Right atrium auricular region (tissue), 2 donors: Measurements from ENCODE around the gene ATP8B4. TPM values are rescaled to one million over a fixed set of nuclear protein-coding genes. Genes with fewer than 3 reads are reported as not detected.
"Not testable (repeated sequence)": the region's sequence is repeated elsewhere in the genome, so short reads cannot be mapped to it uniquely, and the experiment has no call there.

Source experiments
- DNase-seq: peaks from one replicate; pipeline ENCODE4 v3.0.0-alpha.2; 2019; ENCODE audit warnings: low spot score
- H3K27ac ChIP-seq, 2 donors: fragments of 200-600 bp; sonication (generic); 1 replicate in 1 of 2; 2 replicates in 1 of 2; pipeline ENCODE4 v1.5.1; 2016 to 2019
- H3K27me3 ChIP-seq, 2 donors: fragments of 200-600 bp; sonication (generic); one replicate each; pipeline versions ENCODE4 v1.5.1 to v1.6.0; 2017 to 2019
- H3K36me3 ChIP-seq: fragments of 200-600 bp; sonication (generic); one replicate; pipeline ENCODE4 v1.5.1; 2016
- H3K4me1 ChIP-seq, 2 donors: fragments of 200-600 bp; sonication (generic); one replicate each; pipeline versions ENCODE4 v1.5.1 to v1.6.0; 2017 to 2019
- H3K4me3 ChIP-seq, 2 donors: fragments of 200-600 bp; sonication (generic); 1 replicate in 1 of 2; 2 replicates in 1 of 2; pipeline ENCODE4 v1.5.1; 2017 to 2019; ENCODE audit warnings: mild to moderate bottlenecking in 1 of 2, moderate library complexity in 1 of 2
- H3K9me3 ChIP-seq, 2 donors: fragments of 200-600 bp; sonication (generic); one replicate each; pipeline ENCODE4 v1.5.1; 2019
- total RNA-seq, 2 donors: library from RNA; depleted of rRNA; stranded (reverse); fragments of >200 nt; gene quantifications; one replicate each; pipeline ENCODE4 v1.1.0, GENCODE V29; 2016
- TF ChIP-seq, protein P1 (sequence below), 2 donors: fragments of 200-600 bp; sonication (generic); IDR thresholded peaks; one replicate each; pipeline ENCODE4 v1.5.1; 2019; ENCODE audit warnings: antibody characterized with exemption in 2 of 2

The ATP8B4 gene
- total RNA-seq, 2 donors from 2014 or later = 2.0 to 2.5 TPM

DNA sequence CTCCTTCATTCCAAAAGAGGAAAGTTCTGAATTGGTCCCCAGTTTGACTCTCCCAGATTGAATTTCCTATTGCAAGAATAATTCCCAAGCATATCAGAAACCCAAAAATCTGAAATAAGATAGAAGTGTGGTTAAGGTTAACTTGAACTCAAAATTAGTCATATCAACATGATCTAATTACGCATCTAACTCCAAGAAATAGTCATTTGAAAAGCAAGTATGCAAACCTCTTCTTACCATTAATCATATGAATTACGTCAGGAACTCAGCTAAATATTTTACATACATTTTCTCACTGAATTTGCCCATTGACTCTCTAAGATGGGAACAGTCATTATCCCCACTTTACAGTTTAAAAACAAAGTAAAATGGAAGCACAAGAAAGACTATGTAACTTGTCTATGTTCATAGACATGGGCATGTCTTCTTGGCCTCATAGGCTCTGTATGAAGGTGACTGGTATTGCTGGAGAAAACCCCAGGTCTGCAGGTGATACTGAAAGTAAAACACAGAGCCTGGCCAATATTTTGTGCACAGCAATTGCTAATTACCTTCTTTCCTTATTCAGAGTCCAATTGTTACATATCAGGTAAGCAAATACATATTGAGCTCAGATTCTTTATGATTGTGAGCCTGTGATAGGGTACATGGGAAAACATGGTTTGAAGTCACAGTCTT, 139.2 kb downstream of the ATP8B4 start:
- TF ChIP-seq, protein P1, sequence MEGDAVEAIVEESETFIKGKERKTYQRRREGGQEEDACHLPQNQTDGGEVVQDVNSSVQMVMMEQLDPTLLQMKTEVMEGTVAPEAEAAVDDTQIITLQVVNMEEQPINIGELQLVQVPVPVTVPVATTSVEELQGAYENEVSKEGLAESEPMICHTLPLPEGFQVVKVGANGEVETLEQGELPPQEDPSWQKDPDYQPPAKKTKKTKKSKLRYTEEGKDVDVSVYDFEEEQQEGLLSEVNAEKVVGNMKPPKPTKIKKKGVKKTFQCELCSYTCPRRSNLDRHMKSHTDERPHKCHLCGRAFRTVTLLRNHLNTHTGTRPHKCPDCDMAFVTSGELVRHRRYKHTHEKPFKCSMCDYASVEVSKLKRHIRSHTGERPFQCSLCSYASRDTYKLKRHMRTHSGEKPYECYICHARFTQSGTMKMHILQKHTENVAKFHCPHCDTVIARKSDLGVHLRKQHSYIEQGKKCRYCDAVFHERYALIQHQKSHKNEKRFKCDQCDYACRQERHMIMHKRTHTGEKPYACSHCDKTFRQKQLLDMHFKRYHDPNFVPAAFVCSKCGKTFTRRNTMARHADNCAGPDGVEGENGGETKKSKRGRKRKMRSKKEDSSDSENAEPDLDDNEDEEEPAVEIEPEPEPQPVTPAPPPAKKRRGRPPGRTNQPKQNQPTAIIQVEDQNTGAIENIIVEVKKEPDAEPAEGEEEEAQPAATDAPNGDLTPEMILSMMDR (IDR thresholded peaks at IDR 0.05) = no peak
- Histone ChIP-seq H3K4me3 (no peak overlapping the region), H3K27me3 (no peaks in the 10 kb centered on the region), H3K4me1 (no peaks in the 10 kb centered on the region), H3K27ac (no peak overlapping the region), H3K36me3 (no peaks in the 10 kb centered on the region), H3K9me3 (no peaks in the 10 kb centered on the region)
- no peak for DNase-seq

DNA sequence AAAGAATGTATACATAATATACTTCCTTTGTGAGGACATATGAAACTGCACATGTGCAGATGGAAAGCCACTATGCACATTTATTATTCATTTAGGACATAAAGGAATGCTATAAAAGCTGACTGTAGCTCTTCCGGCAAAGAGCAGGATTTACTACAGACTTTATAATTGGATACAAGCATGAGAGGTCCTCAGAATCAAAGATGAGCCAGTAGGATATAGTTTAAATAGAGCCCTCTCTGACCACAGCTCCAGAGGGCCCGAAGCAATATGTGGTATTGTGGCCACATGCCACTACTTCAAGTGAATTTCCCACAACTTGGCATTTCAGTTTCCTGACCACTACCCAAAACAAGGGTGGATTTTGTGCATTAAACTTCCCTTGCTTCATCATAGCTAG, 140.9 kb downstream of the ATP8B4 start:
- no peaks in the 10 kb centered on the region for H3K4me1 ChIP-seq
- no peak for DNase-seq
- H3K27me3 ChIP-seq = no peaks in the 10 kb centered on the region
- H3K9me3 ChIP-seq = no peaks in the 10 kb centered on the region
- no peaks in the 10 kb centered on the region for H3K36me3 ChIP-seq
- H3K27ac ChIP-seq = no peak overlapping the region
- TF ChIP-seq, protein P1 (IDR thresholded peaks at IDR 0.05) = no peak
- H3K4me3 ChIP-seq = no peak overlapping the region

DNA sequence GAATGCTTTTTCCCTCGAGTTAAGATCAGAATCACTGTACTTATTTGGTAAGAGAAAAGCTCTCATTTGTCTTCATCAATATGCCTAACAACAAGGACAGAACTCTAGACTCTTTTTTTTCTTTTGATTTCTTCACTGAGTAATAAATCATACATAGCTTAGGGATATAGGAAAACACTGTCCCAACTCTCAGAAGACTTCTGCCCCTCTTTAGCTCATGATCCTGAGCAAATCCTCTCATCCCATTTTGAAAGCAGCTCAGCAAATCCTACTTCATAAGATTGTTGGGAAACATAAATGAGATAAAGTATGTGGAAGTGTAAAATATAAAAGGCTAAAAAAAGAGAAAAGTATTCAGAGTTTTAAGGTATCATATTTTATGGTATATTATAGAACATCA, 141.7 kb downstream of the ATP8B4 start:
- Histone ChIP-seq H3K9me3 (no peaks in the 10 kb centered on the region), H3K4me1 (no peaks in the 10 kb centered on the region), H3K36me3 (no peaks in the 10 kb centered on the region), H3K27me3 (no peaks in the 10 kb centered on the region), H3K4me3 (no peak overlapping the region), H3K27ac (no peak overlapping the region)
- TF ChIP-seq, protein P1 (IDR thresholded peaks at IDR 0.05) = no peak
- no peak for DNase-seq

DNA sequence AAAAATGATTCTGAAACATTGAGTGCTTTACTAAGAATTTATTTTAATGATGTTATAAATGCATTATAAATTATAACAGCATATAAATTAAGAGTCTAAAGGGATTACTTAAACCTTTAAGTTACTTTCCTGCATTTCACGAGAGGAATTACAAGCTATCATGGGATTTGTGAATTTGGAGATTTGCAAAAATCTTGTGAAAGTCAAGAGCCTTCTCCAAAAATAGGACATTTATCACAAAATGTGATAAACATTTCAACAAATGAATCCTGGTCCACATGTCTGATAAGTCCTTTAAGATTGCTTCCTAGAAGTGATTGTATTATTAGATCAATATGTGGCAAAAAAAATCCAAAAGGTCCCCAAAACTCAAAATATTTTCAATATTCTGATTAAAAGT, 154.5 kb downstream of the ATP8B4 start:
- Histone ChIP-seq H3K4me3 (no peak overlapping the region), H3K27ac (no peak overlapping the region), H3K36me3 (no peaks in the 10 kb centered on the region), H3K4me1 (no peaks in the 10 kb centered on the region), H3K9me3 (peaks cover 0 to 16% of the 10 kb centered on the region in 2 donors), H3K27me3 (no peaks in the 10 kb centered on the region)
- TF ChIP-seq, protein P1 (IDR thresholded peaks at IDR 0.05) = no peak
- DNase-seq = no peak

DNA sequence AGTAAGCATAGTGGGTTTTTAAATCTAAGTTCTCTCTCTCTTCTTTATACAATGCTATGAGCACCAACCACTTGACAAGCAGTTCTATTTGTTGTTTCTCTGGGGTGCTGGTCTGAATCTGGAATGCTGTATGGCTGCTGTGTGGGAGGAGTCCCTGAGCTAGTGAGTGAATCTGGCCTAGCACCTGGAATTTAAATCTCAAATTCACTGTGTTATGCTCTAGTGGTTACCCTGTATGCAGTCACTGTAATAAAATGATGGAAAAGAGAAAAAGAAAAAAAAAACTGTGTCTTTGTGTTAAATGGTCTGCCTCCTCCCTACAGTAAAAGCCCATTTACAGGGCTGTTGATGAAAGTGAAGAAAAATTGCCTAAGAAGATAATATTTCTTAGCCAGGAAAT, 155.0 kb downstream of the ATP8B4 start:
- DNase-seq = no peak
- Histone ChIP-seq H3K36me3 (no peaks in the 10 kb centered on the region), H3K27ac (no peak overlapping the region), H3K4me3 (no peak overlapping the region), H3K4me1 (no peaks in the 10 kb centered on the region), H3K27me3 (no peaks in the 10 kb centered on the region), H3K9me3 (peaks cover 0 to 20% of the 10 kb centered on the region in 2 donors)
- TF ChIP-seq, protein P1 (IDR thresholded peaks at IDR 0.05) = no peak

DNA sequence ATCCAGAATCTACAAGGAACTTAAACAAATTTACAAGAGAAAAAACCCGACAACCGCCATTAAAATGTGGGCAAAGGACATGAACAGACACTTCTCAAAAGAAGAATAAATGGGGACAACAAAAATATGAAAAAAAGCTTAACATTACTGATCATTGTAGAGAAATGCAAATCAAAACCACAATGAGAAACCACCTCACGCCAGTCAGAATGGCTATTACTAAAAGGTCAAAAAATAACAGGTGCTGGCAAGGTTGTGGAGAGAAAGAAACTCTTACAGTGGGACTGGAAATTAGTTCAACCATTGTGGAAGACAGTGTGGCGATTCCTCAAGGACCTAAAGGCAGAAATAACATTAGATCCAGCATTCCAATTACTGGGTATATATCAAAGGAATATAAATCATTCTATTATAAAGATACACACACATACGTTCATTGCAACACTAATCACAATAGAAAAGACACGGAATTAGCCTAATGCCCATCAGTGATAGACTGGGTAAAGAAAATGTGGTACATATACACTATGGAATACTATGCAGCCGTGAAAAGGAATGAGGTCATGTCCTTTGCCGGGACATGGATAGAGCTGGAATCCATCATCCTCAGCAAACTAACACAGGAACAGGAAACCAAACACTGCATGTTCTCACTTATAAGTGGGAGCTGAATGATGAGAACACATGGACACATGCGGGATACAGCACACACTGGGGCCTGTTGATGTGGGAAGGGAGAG, 155.8 kb downstream of the ATP8B4 start:
- H3K4me1 ChIP-seq = not testable (repeated sequence)

More for the DNA sequence above, 155.8 kb downstream of the ATP8B4 start:
- not testable (repeated sequence) for H3K27ac ChIP-seq, H3K27me3 ChIP-seq, DNase-seq, H3K4me3 ChIP-seq, H3K36me3 ChIP-seq
- H3K9me3 ChIP-seq = peaks cover 0 to 20% of the 10 kb centered on the region in 2 donors
